NCI-H2227 (cell line): ENCODE measurements around the gene TECRL.

Experiments
- DNase-seq: peaks from one replicate; lab custom pipeline; 2025; ENCODE audit not compliant: unreplicated experiment; lab: John Stamatoyannopoulos, UW

Gene TECRL

GRCh38 chr4:64330143-64330542 is 79.1 kb downstream of the TECRL start:
- DNase-seq = no peak

- DNase-seq = no peak
Observed at GRCh38 chr4:64327237-64327636, 82.0 kb downstream of the TECRL start.

DNA sequence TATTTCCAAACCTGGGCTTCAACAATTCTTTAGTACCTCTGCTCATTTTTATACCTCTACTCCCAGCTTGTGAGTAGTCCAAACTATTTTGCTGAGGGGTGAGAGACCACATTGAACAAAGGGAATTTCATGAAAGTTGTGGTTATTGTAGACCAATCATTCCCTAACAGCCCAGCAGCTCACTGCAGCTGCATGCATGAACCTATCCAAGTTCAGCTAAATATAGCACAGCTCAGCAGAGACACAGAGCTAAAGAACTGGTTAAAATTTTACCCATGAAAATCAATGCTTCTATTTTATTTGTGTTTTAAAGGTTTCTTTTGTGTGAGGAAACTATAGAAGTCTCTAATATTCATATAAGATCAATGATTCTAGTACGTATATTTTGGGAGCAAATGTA is 82.7 kb downstream of the TECRL start:
- no peak for DNase-seq

DNA sequence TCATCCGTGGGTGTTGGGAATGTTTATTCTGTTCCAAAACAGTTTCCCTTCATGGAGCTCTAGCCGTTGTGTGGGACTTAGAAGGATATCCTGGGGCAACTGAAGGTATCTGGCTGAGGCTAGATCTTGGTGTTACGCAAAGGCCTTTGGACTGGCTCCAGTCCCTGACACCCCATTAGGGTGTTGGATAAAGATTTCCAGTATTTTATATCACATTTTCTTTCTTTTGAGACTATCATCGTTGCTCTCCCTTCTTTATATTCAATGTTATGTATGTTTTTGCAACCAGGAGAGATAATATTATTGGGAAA is 103.0 kb downstream of the TECRL start:
- DNase-seq = no peak

GRCh38 chr4:64305565-64306254 is 103.5 kb downstream of the TECRL start:
- no peak for DNase-seq

DNA sequence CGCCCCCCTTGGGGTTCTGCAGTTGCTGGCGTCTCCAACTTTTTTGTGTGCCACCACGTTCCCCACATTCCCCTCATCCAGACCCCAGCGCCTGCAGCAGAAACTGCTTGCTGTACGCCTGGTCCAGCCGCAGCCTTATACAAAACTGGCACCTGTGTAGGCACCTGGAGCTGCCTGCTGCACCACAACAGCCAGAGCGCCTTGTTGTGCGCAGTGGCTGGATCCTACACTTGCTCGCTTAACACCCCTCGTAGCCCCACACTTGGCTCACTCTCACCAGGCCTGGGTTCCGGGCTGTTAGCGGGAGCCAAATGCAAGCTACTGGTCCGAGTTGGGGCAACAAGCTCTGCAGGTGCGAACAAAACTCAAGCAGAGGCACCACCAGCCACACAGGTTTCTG is 136.8 kb downstream of the TECRL start:
- no peak for DNase-seq

- peak; percentile 0 for DNase-seq
Observed at GRCh38 chr4:64271601-64272081, 137.6 kb downstream of the TECRL start.

DNA sequence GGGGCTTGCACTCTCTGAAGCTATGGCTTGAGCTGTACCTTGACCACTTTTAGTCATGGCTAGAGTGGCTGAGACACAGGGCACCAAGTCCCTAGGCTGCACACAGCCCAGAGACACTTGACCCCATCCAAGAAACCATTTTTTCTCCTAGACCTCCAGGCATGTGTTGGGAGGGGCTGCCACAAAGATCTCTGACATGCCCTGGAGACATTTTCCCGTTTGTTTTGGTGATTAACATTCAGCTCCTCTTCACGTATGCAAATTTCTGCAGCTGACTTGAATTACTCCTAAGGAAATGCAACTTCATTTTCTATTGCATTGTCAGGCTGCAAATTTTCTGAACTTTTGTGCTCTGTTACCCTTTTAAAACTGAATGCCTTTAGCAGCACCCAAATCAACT is 142.6 kb downstream of the TECRL start:
- no peak for DNase-seq

DNA sequence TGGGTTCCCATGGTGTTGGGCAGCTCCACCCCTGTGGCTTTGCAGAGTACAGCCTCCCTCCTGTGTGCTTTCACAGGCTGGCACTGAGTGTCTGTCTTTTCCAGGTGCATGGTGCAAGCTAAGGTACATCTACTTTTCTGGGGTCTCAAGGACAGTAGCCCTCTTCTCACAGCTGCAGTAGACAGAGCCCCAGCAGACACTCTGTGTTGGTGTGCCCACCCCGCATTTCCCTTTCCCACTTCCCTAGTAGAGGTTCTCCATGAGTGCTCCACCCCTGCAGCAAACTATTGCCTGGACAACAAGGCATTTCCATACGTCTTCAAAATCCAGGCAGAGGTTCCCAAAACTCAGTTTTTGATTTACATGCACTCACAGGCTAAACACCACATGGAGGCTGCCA is 143.0 kb downstream of the TECRL start:
- DNase-seq = no peak

GRCh38 chr4:64251781-64252180 is 157.5 kb downstream of the TECRL start:
- no peak for DNase-seq

DNA sequence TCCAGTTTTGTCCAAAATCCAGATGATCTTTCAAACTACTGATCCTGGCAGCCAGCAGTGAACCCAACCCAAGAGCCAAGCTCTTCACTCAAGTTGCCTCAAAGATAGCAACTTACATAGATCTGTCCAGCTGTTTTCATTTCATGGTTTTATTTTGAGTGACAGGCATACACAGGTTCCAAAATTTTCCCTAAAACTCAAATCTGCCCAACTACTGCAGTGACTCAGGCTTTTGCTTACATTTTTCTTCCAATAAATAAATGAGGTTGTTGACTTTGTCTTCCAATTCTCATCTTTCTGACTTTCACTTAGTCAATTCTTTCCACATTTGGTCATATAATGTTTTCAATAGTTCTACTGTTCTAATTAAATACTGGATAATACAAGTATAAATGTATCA is 158.8 kb downstream of the TECRL start:
- DNase-seq = no peak

DNA sequence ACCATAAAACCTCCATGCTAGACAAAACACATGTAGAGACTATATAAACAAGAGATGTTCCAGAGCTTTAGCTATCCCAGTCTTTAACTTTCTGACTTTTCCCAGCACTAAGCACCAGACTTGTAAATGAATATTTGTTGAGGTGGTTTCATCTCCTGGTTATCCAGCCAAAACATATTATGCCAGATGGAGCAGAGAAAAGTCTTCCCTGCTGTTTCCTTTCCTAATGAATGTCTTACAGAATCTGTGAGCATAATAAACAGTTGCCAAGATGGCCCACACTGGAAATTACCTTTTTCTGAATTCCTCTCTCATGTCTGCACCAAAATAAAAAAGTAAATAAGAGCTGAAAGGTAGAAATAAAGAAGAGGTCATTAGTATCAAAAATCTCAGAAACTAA is 159.2 kb downstream of the TECRL start:
- DNase-seq = no peak

DNA sequence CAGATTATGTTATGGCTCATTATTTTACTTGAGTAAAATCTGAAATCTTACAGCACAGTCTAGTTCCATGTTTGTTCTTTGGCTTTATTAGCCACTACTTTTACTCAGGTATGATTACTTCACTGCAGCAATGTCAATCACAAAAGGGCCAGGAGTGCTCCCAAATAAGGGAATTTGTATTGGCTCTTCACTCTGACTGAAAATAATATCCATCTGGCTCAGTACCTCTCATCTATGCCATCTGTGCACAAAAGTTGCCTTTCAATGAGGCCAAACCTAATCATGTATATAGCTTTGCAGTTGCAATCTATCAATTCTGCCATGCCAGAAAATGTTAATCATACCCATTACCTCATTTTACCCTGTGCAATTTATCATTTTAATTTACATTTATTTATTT is 161.1 kb downstream of the TECRL start:
- no peak for DNase-seq

- DNase-seq = peak; percentile 0
Observed at GRCh38 chr4:64230709-64231310, 178.4 kb downstream of the TECRL start.
